ENCODE data around the gene FOXF1.

The FOXF1 gene

DNA sequence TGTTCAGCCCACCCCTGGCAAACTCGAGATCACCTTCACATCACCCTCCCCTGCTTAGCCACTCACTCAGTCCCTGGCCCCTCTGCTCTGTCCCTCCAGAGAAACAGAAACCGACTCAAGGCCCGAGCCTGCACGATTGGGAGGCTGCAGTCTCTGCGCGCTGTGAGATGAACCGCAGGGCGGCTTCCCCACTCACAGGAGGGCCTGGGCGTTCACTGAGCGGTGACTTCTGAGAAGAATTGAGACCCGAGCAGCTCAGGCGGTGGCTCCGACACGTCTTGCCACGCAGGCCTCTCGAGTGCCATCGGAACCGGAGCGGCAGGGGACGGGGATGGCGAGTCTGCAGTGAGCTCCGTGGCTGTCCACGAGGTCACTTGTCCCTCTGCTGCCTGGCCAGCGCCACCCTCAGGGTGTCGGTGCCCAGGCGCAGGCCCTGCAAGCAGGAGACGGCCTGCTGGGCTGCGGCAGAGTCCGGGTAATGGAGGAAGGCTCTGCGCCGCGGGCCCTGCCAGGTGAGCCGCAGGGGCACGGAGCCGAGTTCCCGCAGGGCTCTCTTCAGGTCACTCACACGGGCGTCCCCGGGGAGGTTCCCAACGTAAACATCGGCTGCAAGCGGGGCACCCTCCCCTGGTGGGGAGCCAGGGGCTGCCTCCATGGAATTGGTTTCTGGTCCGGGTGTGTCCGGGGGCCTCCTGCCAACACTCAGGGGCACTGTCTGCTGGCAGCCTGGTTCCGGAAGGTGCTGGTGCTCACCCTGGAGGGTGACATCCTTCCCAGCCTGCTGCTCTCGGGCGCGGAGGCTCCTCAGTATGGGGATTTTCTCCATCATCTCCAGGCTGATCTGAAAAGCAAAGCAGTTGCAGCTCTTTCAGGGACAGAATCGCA lies 21.6 kb downstream of the FOXF1 start:
- TF ChIP-seq CTCF (IDR thresholded peaks at IDR 0.05): no peak
- no peaks in the 10 kb centered on the region for H3K27me3 ChIP-seq
- H3K9me3 ChIP-seq: no peaks in the 10 kb centered on the region
- no peak overlapping the region for H3K4me3 ChIP-seq (ENCODE audit: low read depth in 1 of 2, low read length in 1 of 2)
- H3K36me3 ChIP-seq: peaks cover 51% of the 10 kb centered on the region
- H3K4me1 ChIP-seq (ENCODE audit: control insufficient read depth in 1 of 2, insufficient read depth in 1 of 2, low read depth in 1 of 2, low read length in 1 of 2): no peaks in the 10 kb centered on the region
- no peak overlapping the region for H3K27ac ChIP-seq

DNA sequence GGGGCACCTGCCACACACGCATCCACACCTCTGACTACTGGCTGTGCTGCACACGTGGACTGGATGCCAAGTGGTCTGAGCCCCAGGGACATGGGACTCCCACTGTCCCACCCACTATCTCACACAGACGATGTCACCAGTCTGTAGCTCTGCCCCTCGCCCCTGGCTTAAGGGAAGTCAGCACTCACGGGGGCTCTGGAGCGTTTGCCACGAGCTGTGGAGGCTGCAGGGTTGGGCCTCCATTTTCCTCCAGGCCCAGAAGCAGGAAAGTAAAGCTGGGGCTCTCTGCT lies 22.1 kb downstream of the FOXF1 start:
- Histone ChIP-seq H3K9me3 (no peaks in the 10 kb centered on the region), H3K27me3 (no peaks in the 10 kb centered on the region), H3K36me3 (peaks cover 57% of the 10 kb centered on the region), H3K4me1 (ENCODE audit: control insufficient read depth in 1 of 2, insufficient read depth in 1 of 2, low read depth in 1 of 2, low read length in 1 of 2) (no peaks in the 10 kb centered on the region), H3K4me3 (ENCODE audit: low read depth in 1 of 2, low read length in 1 of 2) (no peak overlapping the region), H3K27ac (no peak overlapping the region)
- no peak for TF ChIP-seq CTCF (IDR thresholded peaks at IDR 0.05)

- no peak for TF ChIP-seq CTCF (IDR thresholded peaks at IDR 0.05)
- no peak overlapping the region for H3K4me3 ChIP-seq (ENCODE audit: low read depth in 1 of 2, low read length in 1 of 2)
- H3K4me1 ChIP-seq (ENCODE audit: control insufficient read depth in 1 of 2, insufficient read depth in 1 of 2, low read depth in 1 of 2, low read length in 1 of 2): no peaks in the 10 kb centered on the region
- no peak overlapping the region for H3K27ac ChIP-seq
- peaks cover 63% of the 10 kb centered on the region for H3K36me3 ChIP-seq
- H3K9me3 ChIP-seq: no peaks in the 10 kb centered on the region
- no peaks in the 10 kb centered on the region for H3K27me3 ChIP-seq
These were observed 22.7 kb downstream of the FOXF1 start for GRCh38 chr16:86533076-86533475.

- H3K27ac ChIP-seq: no peak overlapping the region
- H3K9me3 ChIP-seq: no peaks in the 10 kb centered on the region
- H3K36me3 ChIP-seq: peaks cover 71% of the 10 kb centered on the region
These were observed 23.5 kb downstream of the FOXF1 start for GRCh38 chr16:86533767-86534351.

More at GRCh38 chr16:86533767-86534351, 23.5 kb downstream of the FOXF1 start:
- Histone ChIP-seq H3K27me3 (no peaks in the 10 kb centered on the region), H3K4me1 (ENCODE audit: control insufficient read depth in 1 of 2, insufficient read depth in 1 of 2, low read depth in 1 of 2, low read length in 1 of 2) (no peaks in the 10 kb centered on the region), H3K4me3 (ENCODE audit: low read depth in 1 of 2, low read length in 1 of 2) (no peak overlapping the region)
- no peak for TF ChIP-seq CTCF (IDR thresholded peaks at IDR 0.05)
